GM12878 (cell line): ENCODE measurements around the gene LMAN2. TPM values are rescaled to one million over a fixed set of nuclear protein-coding genes. Genes with fewer than 3 reads are reported as not detected.

Source experiments
- ATAC-seq: fragments of 200-7000 bp; cut with Tn5 transposase; 3 replicates; pipeline ENCODE4 v1.9.1; 2020; ENCODE audit warnings: mild to moderate bottlenecking, moderate library complexity
- BruUV-seq: library from RNA; stranded (reverse); fragments of 400-500 nt; replicated peaks from 2 replicates; lab custom pipeline; 2021; lab: Mats Ljungman, UMichigan
- CTCF ChIA-PET: fragments of 300-600 bp; sonication (Branson Sonifier 250); formaldehyde crosslinking; extraction: SDS; loops from one replicate; lab custom pipeline; 2021; ENCODE audit warnings: inconsistent platforms; lab: Yijun Ruan, JAX
- POLR2A ChIA-PET: fragments of 350-600 bp; formaldehyde crosslinking; extraction: SDS; loops from one replicate; lab custom pipeline; 2021; ENCODE audit warnings: inconsistent platforms; lab: Charles Lee
- RAD21 ChIA-PET: fragments of 300-600 bp; sonication (Branson Sonifier 250); formaldehyde crosslinking; loops from one replicate; lab custom pipeline; 2023; ENCODE audit warnings: antibody characterized with exemption; ENCODE audit not compliant: unreplicated experiment; lab: Charles Lee
- SMC1A ChIA-PET: fragments of 300-600 bp; sonication (Branson Sonifier 250); formaldehyde crosslinking; loops from one replicate; lab custom pipeline; 2023; ENCODE audit not compliant: unreplicated experiment, uncharacterized antibody; lab: Charles Lee
- DNase-seq: peaks from one replicate; pipeline ENCODE4 v3.0.0-alpha.2; 2011; ENCODE audit warnings: low read depth, low spot score
- FAIRE-seq: peaks from 3 replicates; lab custom pipeline; 2011; peaks lifted over from hg19 to GRCh38; lab: Jason Lieb, UNC
- H2AFZ ChIP-seq: 2 replicates; pipeline ENCODE4 v1.6.0; 2011; ENCODE audit warnings: low read depth, low read length, control low read depth; ENCODE audit not compliant: control insufficient read depth
- H3K27ac ChIP-seq: 2 replicates; pipeline ENCODE4 v1.5.1; 2011; ENCODE audit warnings: control low read depth; ENCODE audit not compliant: control insufficient read depth, insufficient read depth
- H3K27me3 ChIP-seq, 2 experiments: replicated peaks in 1 of 2; 2 replicates each; pipeline versions ENCODE4 v1.6.0 to v1.6.1; 2011; ENCODE audit warnings: low read length in 1 of 2; ENCODE audit not compliant: control insufficient read depth in 2 of 2, insufficient read depth in 2 of 2
- H3K36me3 ChIP-seq, 2 experiments: 2 replicates each; pipeline ENCODE4 v1.5.1; 2011; ENCODE audit warnings: low read length in 1 of 2; ENCODE audit not compliant: control insufficient read depth in 2 of 2, insufficient read depth in 2 of 2
- H3K4me1 ChIP-seq: 2 replicates; pipeline ENCODE4 v1.6.1; 2011; ENCODE audit warnings: mild to moderate bottlenecking, low read length, moderate library complexity, mixed read lengths; ENCODE audit not compliant: control insufficient read depth, insufficient read depth
- H3K4me2 ChIP-seq: 2 replicates; pipeline ENCODE4 v1.6.0; 2011; ENCODE audit warnings: control low read depth; ENCODE audit not compliant: control insufficient read depth, insufficient read depth
- H3K4me3 ChIP-seq: fragments of 200-600 bp; sonication (generic); 2 replicates; pipeline ENCODE4 v1.5.1; 2016
- H3K79me2 ChIP-seq: 2 replicates; pipeline ENCODE4 v1.6.0; 2011; ENCODE audit warnings: low read length; ENCODE audit not compliant: control insufficient read depth, insufficient read depth
- H3K9ac ChIP-seq: 2 replicates; pipeline ENCODE4 v1.8.0; 2011; ENCODE audit warnings: low read length, control low read depth, mixed read lengths; ENCODE audit not compliant: control insufficient read depth, insufficient read depth
- H3K9me3 ChIP-seq: replicated peaks from 3 replicates; pipeline ENCODE4 v1.5.1; 2011; ENCODE audit warnings: mild to moderate bottlenecking, low read length; ENCODE audit not compliant: control insufficient read depth, insufficient read depth
- H4K20me1 ChIP-seq: 2 replicates; pipeline ENCODE4 v1.6.0; 2011; ENCODE audit not compliant: control insufficient read depth, insufficient read depth
- BACH1 ChIP-seq: fragments of 450-650 bp; IDR thresholded peaks from 2 replicates; pipeline ENCODE4 v1.6.1; 2017; ENCODE audit warnings: mild to moderate bottlenecking, borderline replicate concordance
- BMI1 ChIP-seq: fragments of 450-650 bp; IDR thresholded peaks from 2 replicates; pipeline ENCODE4 v1.6.1; 2016; ENCODE audit warnings: mild to moderate bottlenecking, moderate library complexity, borderline replicate concordance
- CEBPZ ChIP-seq: fragments of 150-350 bp; IDR thresholded peaks from 2 replicates; pipeline ENCODE4 v1.6.1; 2016; ENCODE audit warnings: low read depth, low read length
- CREM ChIP-seq: IDR thresholded peaks from 2 replicates; pipeline ENCODE4 v1.6.1; 2014; ENCODE audit warnings: antibody characterized with exemption, low read depth
- EGR1 ChIP-seq, 2 experiments: IDR thresholded peaks; 1 replicate in 1 of 2; 2 replicates in 1 of 2; pipeline ENCODE4 v1.6.1; 2011 to 2012; ENCODE audit warnings: low read depth in 2 of 2, low read length in 2 of 2, borderline replicate concordance in 1 of 2, mild to moderate bottlenecking in 1 of 2, moderate library complexity in 1 of 2
- GATAD2B ChIP-seq: fragments of 450-650 bp; conservative IDR thresholded peaks from 2 replicates; pipeline ENCODE4 v1.6.1; 2017; ENCODE audit warnings: low read depth, mild to moderate bottlenecking, moderate library complexity
- JUND ChIP-seq: IDR thresholded peaks from 2 replicates; pipeline ENCODE4 v1.6.1; 2012; ENCODE audit warnings: low read depth, mild to moderate bottlenecking, low read length, improper control_type of control experiment, moderate library complexity
- MYB ChIP-seq: fragments of 150-350 bp; IDR thresholded peaks from 2 replicates; pipeline ENCODE4 v1.6.1; 2014; ENCODE audit warnings: mild to moderate bottlenecking, low read depth, low read length, borderline replicate concordance
- NR2C2 ChIP-seq: IDR thresholded peaks from 2 replicates; pipeline ENCODE4 v1.6.1; 2011; ENCODE audit warnings: borderline replicate concordance, low read depth; ENCODE audit not compliant: control insufficient read depth, insufficient read length
- RBBP5 ChIP-seq: fragments of 200-600 bp; sonication (generic); conservative IDR thresholded peaks from 2 replicates; pipeline ENCODE4 v1.6.1; 2016
- SMAD1 ChIP-seq: fragments of 450-650 bp; IDR thresholded peaks from 2 replicates; pipeline ENCODE4 v1.6.1; 2018; ENCODE audit warnings: mild to moderate bottlenecking, low read depth; ENCODE audit not compliant: partially characterized antibody
- SREBF1 ChIP-seq: IDR thresholded peaks from 2 replicates; pipeline ENCODE4 v1.6.1; 2012; ENCODE audit warnings: mild to moderate bottlenecking, low read length
- SRF ChIP-seq, 2 experiments: IDR thresholded peaks; 2 replicates each; pipeline ENCODE4 v1.6.1; 2011; ENCODE audit warnings: low read depth in 2 of 2, low read length in 2 of 2, mild to moderate bottlenecking in 1 of 2, moderate library complexity in 1 of 2
- WRNIP1 ChIP-seq: IDR thresholded peaks from 2 replicates; pipeline ENCODE4 v1.6.1; 2011; ENCODE audit warnings: low read depth, low read length, improper control_type of control experiment, borderline replicate concordance
- ZBTB33 ChIP-seq: fragments of 450-650 bp; IDR thresholded peaks from 2 replicates; pipeline ENCODE4 v1.6.1; 2017; ENCODE audit warnings: mild to moderate bottlenecking
- ZNF622 ChIP-seq: fragments of 450-650 bp; IDR thresholded peaks from 2 replicates; pipeline ENCODE4 v1.6.1; 2017; ENCODE audit warnings: mild to moderate bottlenecking, inconsistent platforms
- WGBS: methylation state at CpG from one replicate; pipeline ENCODE4 v1.1.6; 2016; ENCODE audit warnings: low lambda C conversion rate; ENCODE audit not compliant: insufficient replicate concordance, insufficient coverage; ENCODE audit errors: missing lambda C conversion rate; 5-methylcytosine and 5-hydroxymethylcytosine counted together
- in situ Hi-C: fragments of 300-500 bp; cut with MboI; formaldehyde crosslinking; loops from 9 replicates; pipeline ENCODE4 v1.14.3; 2018; ENCODE audit warnings: mixed read lengths
- intact Hi-C: fragments of 100-400 bp; cut with micrococcal nuclease; formaldehyde crosslinking; loops from one replicate; pipeline ENCODE4 v1.14.2; 2022; ENCODE audit not compliant: unreplicated experiment
- polyA plus RNA-seq, 11 experiments: library from polyadenylated mRNA; depleted of rRNA in 4 of 11; unstranded in 6 of 11; stranded (reverse) in 5 of 11; fragments of >200 nt; fragmentation: Nextera tagmentation in 4 of 11; fragmentation: Illumina TruSeq in 1 of 11; extraction: Ambion mirVana in 4 of 11; extraction: Trizol in 1 of 11; gene quantifications; 1 replicate in 1 of 11; 2 replicates in 10 of 11; pipeline versions ENCODE4 v1.2.1 to v1.2.3, GENCODE V29; 2011 to 2016; ENCODE audit warnings: inconsistent platforms in 2 of 11, missing spikeins in 2 of 11, low read depth in 1 of 11
- total RNA-seq, 4 experiments: library from RNA; depleted of rRNA in 3 of 4; stranded (reverse); fragments of >200 nt in 3 of 4; fragmentation: Illumina TruSeq in 1 of 4; extraction: Trizol in 1 of 4; gene quantifications; 2 replicates each; pipeline versions ENCODE4 v1.2.1 to v1.2.3, GENCODE V29; 2013 to 2021
- TF ChIP-seq, protein P1 (sequence below): IDR thresholded peaks from 2 replicates; pipeline ENCODE4 v1.6.1; 2012; ENCODE audit warnings: low read length, inconsistent platforms

LMAN2 gene
- total and polyA plus RNA-seq, 10 of the 15 experiments (the other 5 are each of a cell fraction or from before 2014, with no cell fraction given): 2.4 to 264 (median 147) TPM

DNA sequence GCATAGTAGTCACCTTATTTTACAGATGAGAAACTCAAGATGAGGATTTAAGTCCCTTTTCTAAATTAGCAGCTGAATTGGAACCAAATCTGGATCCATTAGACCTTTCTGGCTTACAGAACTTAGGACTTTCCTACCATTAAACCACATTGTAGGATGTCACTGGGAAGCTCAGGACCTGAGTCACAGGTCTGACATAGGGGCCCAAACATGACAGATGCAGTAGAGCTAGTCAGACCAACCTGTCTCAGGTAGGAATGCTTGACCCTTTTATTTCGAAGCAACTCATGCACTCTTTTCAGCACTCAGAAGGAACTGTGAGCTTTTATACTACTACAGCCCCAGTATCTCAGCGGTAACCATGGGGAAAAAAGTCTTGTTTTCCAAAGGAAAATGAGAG, 50.5 kb downstream of the LMAN2 start:
- Histone ChIP-seq H3K27me3 (no peaks in the 10 kb centered on the region), H3K79me2 (peaks cover 43% of the 10 kb centered on the region), H3K9ac (peak overlapping the region; percentile 18; the same call in 1 of the 2 replicates), H3K27ac (peak overlapping the region; percentile 83), H3K4me3 (peak overlapping the region; percentile 34), H3K4me1 (peaks cover 48% of the 10 kb centered on the region), H3K36me3 (peaks cover 5 to 18% of the 10 kb centered on the region in 2 experiments), H4K20me1 (no peaks in the 10 kb centered on the region), H3K4me2 (peak overlapping the region; percentile 78), H2AFZ (no peak overlapping the region), H3K9me3 (no peaks in the 10 kb centered on the region)
- RAD21 ChIA-PET: interaction anchor here (0.5 to 2.3 kb wide), 11 partner anchors 10 to 189 kb away, joined by 3 to 12 read pairs (median 4); no protein-coding TSS in a partner anchor
- TF ChIP-seq SREBF1: no peak
- TF ChIP-seq ZBTB33: no peak
- TF ChIP-seq, protein P1, sequence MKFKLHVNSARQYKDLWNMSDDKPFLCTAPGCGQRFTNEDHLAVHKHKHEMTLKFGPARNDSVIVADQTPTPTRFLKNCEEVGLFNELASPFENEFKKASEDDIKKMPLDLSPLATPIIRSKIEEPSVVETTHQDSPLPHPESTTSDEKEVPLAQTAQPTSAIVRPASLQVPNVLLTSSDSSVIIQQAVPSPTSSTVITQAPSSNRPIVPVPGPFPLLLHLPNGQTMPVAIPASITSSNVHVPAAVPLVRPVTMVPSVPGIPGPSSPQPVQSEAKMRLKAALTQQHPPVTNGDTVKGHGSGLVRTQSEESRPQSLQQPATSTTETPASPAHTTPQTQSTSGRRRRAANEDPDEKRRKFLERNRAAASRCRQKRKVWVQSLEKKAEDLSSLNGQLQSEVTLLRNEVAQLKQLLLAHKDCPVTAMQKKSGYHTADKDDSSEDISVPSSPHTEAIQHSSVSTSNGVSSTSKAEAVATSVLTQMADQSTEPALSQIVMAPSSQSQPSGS: no peak
- TF ChIP-seq WRNIP1: no peak
- TF ChIP-seq SRF (IDR thresholded peaks at IDR 0.05; ENCODE audit: low read depth in 2 of 2, low read length in 2 of 2): no peak
- no peak for TF ChIP-seq NR2C2
- no peak for TF ChIP-seq CREM
- no peak for TF ChIP-seq GATAD2B
- TF ChIP-seq RBBP5: no peak
- no peak for TF ChIP-seq MYB
- TF ChIP-seq JUND: no peak
- no peak for TF ChIP-seq SMAD1
- TF ChIP-seq EGR1 (IDR thresholded peaks at IDR 0.05; ENCODE audit: borderline replicate concordance in 1 of 2, low read depth in 2 of 2, low read length in 2 of 2): no peak
- TF ChIP-seq BMI1: no peak
- no peak for TF ChIP-seq BACH1
- no peak for TF ChIP-seq ZNF622
- TF ChIP-seq CEBPZ: no peak
- intact Hi-C loops: loop anchor here (5.0 to 10.0 kb wide), 3 partner anchors 164 to 294 kb away; partner anchors contain the start of gene TMED9
- no TSS peak for BruUV-seq
- POLR2A ChIA-PET: interaction anchor here (0.5 to 2.2 kb wide), 9 partner anchors 12 to 757 kb away, joined by 3 to 11 read pairs (median 5); partner anchors contain the start of gene NSD1
- 93% methylated on average over 2 of the region's 2 CpGs for WGBS
- CTCF ChIA-PET: interaction anchor here (0.6 to 3.6 kb wide), 13 partner anchors 8 to 230 kb away, joined by 3 to 35 read pairs (median 4); partner anchors contain the start of gene RGS14
- DNase-seq (no peak), ATAC-seq (no peak), FAIRE-seq (no peak)
- SMC1A ChIA-PET: interaction anchor here (0.7 to 2.0 kb wide), 6 partner anchors 9 to 187 kb away, joined by 3 to 10 read pairs (median 4); partner anchors contain the start of gene MXD3
- in situ Hi-C loops: no loop called here
